Endothelial cell (in vitro differentiated cells): ENCODE measurements around the gene LGALS1. TPM values are rescaled to one million over a fixed set of nuclear protein-coding genes. Genes with fewer than 3 reads are reported as not detected.

ENCODE experiments used
- DNase-seq: peaks from one replicate; pipeline ENCODE4 v3.0.0; 2021; ENCODE audit warnings: low spot score
- H3K27ac Mint-ChIP-seq: one replicate; pipeline ENCODE4 v1.8.0; 2021; ENCODE audit warnings: mixed read lengths, inconsistent platforms; ENCODE audit not compliant: unreplicated experiment
- H3K27me3 Mint-ChIP-seq: one replicate; pipeline ENCODE4 v1.8.0; 2021; ENCODE audit warnings: mild to moderate bottlenecking, moderate library complexity, mixed read lengths, inconsistent platforms; ENCODE audit not compliant: unreplicated experiment
- H3K36me3 Mint-ChIP-seq: one replicate; pipeline ENCODE4 v1.8.0; 2021; ENCODE audit warnings: mild to moderate bottlenecking, low read depth, mixed read lengths, inconsistent platforms; ENCODE audit not compliant: unreplicated experiment
- H3K4me1 Mint-ChIP-seq: one replicate; pipeline ENCODE4 v1.8.0; 2021; ENCODE audit warnings: mild to moderate bottlenecking, mixed read lengths, inconsistent platforms; ENCODE audit not compliant: unreplicated experiment
- H3K4me3 Mint-ChIP-seq: one replicate; pipeline ENCODE4 v1.8.0; 2021; ENCODE audit warnings: mild to moderate bottlenecking, mixed read lengths, inconsistent platforms; ENCODE audit not compliant: unreplicated experiment
- H3K9me3 Mint-ChIP-seq: one replicate; pipeline ENCODE4 v1.8.0; 2021; ENCODE audit warnings: mixed read lengths, inconsistent platforms; ENCODE audit not compliant: unreplicated experiment
- CTCF ChIP-seq: fragments of 200-600 bp; sonication (generic); IDR thresholded peaks from one replicate; pipeline ENCODE4 v1.5.0; 2021; ENCODE audit warnings: antibody characterized with exemption; ENCODE audit not compliant: unreplicated experiment
- total RNA-seq: library from RNA; stranded (reverse); fragmentation: NEBNext Ultra II Directional; extraction: Animal tissue kit (Norgen Biotek cat#: 25700); gene quantifications from one replicate; pipeline ENCODE4 v1.2.1, GENCODE V29; 2021; ENCODE audit not compliant: unreplicated experiment

The LGALS1 gene
- total RNA-seq, 1 donor from 2014 or later, result 18.6 TPM

GRCh38 chr22:37681001-37681424, 5.6 kb downstream of the LGALS1 start:
- Mint-ChIP-seq H3K9me3 (no peaks in the 10 kb centered on the region), H3K4me1 (peaks cover 6% of the 10 kb centered on the region), H3K27me3 (peaks cover 2% of the 10 kb centered on the region), H3K36me3 (no peaks in the 10 kb centered on the region), H3K4me3 (no peak overlapping the region), H3K27ac (no peak overlapping the region)
- TF ChIP-seq CTCF, result no peak
- DNase-seq, result no peak

GRCh38 chr22:37681556-37682049, 6.2 kb downstream of the LGALS1 start:
- peak; percentile 70 for DNase-seq
- Mint-ChIP-seq H3K36me3 (no peaks in the 10 kb centered on the region), H3K27ac (no peak overlapping the region), H3K9me3 (no peaks in the 10 kb centered on the region), H3K27me3 (peaks cover 2% of the 10 kb centered on the region), H3K4me1 (peaks cover 4% of the 10 kb centered on the region), H3K4me3 (no peak overlapping the region)
- TF ChIP-seq CTCF, result peak; percentile 69

- Mint-ChIP-seq H3K27me3 (no peaks in the 10 kb centered on the region), H3K4me3 (no peak overlapping the region), H3K9me3 (no peaks in the 10 kb centered on the region), H3K4me1 (peaks cover 6% of the 10 kb centered on the region), H3K27ac (no peak overlapping the region), H3K36me3 (no peaks in the 10 kb centered on the region)
- no peak for DNase-seq
- TF ChIP-seq CTCF, result no peak
Measured at GRCh38 chr22:37684803-37685615, 9.6 kb downstream of the LGALS1 start.

GRCh38 chr22:37686002-37686982, 10.9 kb downstream of the LGALS1 start, which contains the start of gene NOL12:
Gene NOL12, plus strand, starts transcription at chr22:37686343. Its CDS starts 50 bp downstream, at chr22:37686393.
- TF ChIP-seq CTCF, result no peak
- peak within 1 kb of the TSS; percentile 93 for H3K4me3 Mint-ChIP-seq
- H3K27ac Mint-ChIP-seq, result peak within 1 kb of the TSS; percentile 77
- DNase-seq, result peak; percentile 69
- no peaks in the 10 kb centered on the region for H3K9me3 Mint-ChIP-seq
- peaks cover 4% of the 10 kb centered on the region for H3K36me3 Mint-ChIP-seq
- H3K4me1 Mint-ChIP-seq, result peaks cover 6% of the 10 kb centered on the region
- no peaks in the 10 kb centered on the region for H3K27me3 Mint-ChIP-seq
